ENCODE results near the gene PIK3CD. TPM values are rescaled to one million over a fixed set of nuclear protein-coding genes. Genes with fewer than 3 reads are reported as not detected.

The PIK3CD gene
- polyA plus RNA-seq, 1 experiment: 9.0 TPM

DNA sequence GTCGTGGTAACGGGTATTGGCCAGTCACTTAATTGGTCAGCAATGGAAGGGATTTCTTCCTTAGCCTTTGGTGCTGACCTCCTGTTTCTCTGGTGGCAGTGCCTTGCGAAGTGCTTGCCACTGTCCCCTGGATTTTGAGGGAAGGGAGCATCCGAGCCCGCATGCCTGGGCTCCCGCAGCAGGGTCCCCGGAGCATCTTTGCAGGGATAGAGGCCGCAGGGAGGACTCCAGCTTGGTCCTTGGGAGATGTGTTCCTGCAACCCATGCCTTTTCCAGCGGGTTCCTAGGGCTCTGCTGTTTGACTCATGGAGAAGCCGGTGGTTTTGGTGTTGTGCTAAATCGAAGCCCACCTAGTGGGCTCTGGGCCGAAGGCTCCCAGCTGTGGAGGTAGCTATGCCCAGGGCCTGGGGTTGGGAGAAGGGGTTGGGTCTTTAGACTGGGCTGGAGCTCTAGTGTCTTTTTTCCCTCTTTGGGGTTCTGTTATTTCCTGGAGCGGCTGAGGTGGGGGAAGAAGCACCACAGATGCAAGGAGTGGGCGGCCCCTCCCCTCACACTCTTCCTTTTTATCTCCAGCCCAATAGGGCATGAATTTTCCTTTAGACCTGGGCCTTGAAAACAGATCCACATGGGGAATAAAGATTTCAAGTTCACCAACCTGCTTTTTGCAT, 39.0 kb downstream of the PIK3CD start:
- TF ChIP-seq CTCF (IDR thresholded peaks at IDR 0.05; ENCODE audit: low read depth, low read length): no peak
- H3K27ac ChIP-seq (ENCODE audit: low read depth, low read length): peak overlapping the region; percentile 11
- no peak for DNase-seq (ENCODE audit: low read depth, low spot score)
- ChIA-PET CTCF (interaction anchor here (0.6 to 2.6 kb wide), 6 partner anchors 11 to 199 kb away, joined by 3 to 10 read pairs (median 4); no protein-coding TSS in a partner anchor), POLR2A (no interaction called here)
- no peaks in the 10 kb centered on the region for H3K27me3 ChIP-seq (ENCODE audit: control insufficient read depth, insufficient read depth, low read length)
- H3K9me3 ChIP-seq (ENCODE audit: control insufficient read depth, insufficient read depth, low read length): no peaks in the 10 kb centered on the region
- peak overlapping the region; percentile 75 for H3K4me3 ChIP-seq (ENCODE audit: low read depth, low read length)

DNA sequence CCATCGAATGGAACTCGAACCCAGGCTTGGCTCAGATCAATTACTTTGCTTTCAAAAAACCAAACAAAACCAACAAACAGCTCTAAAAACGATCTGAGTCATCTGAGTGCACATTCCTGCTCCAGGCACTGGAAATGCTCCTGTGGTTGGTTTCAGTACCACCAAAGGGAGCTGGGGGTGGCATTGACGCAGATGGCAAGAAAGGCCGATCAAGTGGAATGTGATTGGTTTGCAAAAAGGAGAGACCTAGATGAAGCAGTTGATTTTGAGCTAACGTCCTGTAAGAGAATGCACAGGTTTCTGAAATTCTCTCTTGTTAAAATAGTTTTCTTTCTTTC, 39.5 kb downstream of the PIK3CD start:
- no peak for DNase-seq (ENCODE audit: low read depth, low spot score)
- Histone ChIP-seq H3K9me3 (ENCODE audit: control insufficient read depth, insufficient read depth, low read length) (no peaks in the 10 kb centered on the region), H3K27me3 (ENCODE audit: control insufficient read depth, insufficient read depth, low read length) (no peaks in the 10 kb centered on the region), H3K4me3 (ENCODE audit: low read depth, low read length) (no peak overlapping the region), H3K27ac (ENCODE audit: low read depth, low read length) (no peak overlapping the region)
- no peak for TF ChIP-seq CTCF (IDR thresholded peaks at IDR 0.05; ENCODE audit: low read depth, low read length)
- CTCF ChIA-PET: interaction anchor here (1.3 to 2.6 kb wide), 3 partner anchors 11 to 75 kb away, joined by 4 to 10 read pairs (median 6); no protein-coding TSS in a partner anchor
- POLR2A ChIA-PET: no interaction called here

DNA sequence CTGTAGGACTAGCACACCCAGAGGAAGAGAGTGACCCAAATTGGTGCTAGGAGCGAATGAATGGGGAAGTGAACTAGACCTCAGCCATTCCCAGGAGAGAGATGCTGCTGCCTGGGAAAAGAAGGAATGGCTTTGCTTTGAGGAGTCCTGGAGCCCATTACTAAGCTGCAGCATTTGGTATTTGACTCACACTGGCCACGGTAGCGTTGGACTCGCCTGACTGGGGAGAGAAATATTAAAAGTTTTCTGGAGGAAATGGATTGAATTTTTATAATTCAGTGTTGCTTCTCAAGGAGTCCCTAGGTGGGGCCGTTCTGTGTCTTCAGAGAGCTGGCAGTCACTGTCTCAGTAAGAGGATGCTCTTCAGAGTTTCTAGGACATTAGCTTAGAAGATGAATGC, 40.2 kb downstream of the PIK3CD start:
- no peak overlapping the region for H3K27ac ChIP-seq (ENCODE audit: low read depth, low read length)
- no peaks in the 10 kb centered on the region for H3K9me3 ChIP-seq (ENCODE audit: control insufficient read depth, insufficient read depth, low read length)
- H3K27me3 ChIP-seq (ENCODE audit: control insufficient read depth, insufficient read depth, low read length): no peaks in the 10 kb centered on the region
- ChIA-PET POLR2A (no interaction called here), CTCF (interaction anchor here (0.9 to 2.6 kb wide), 3 partner anchors 11 to 322 kb away, joined by 3 to 10 read pairs (median 6); no protein-coding TSS in a partner anchor)
- TF ChIP-seq CTCF (IDR thresholded peaks at IDR 0.05; ENCODE audit: low read depth, low read length): no peak
- DNase-seq (ENCODE audit: low read depth, low spot score): no peak
- no peak overlapping the region for H3K4me3 ChIP-seq (ENCODE audit: low read depth, low read length)

DNA sequence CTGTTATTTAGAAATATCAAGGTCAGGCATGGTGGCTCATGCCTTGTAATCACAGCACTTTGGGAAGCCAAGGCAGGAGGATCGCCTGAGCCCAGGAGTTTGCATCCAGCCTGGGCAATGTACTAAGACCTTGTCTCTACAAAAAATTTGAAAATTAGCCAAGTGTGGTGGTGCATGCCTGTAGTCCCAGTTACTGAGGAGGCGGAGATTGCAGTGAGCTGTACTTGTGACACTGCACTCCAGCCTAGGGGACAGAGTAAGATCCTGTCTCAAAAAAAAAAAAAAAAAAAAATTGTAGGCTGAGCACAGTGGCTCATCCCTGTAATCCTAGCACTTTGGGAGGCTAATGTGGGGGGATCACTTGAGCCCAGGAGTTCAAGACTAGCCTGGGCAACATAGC, 45.3 kb downstream of the PIK3CD start:
- Histone ChIP-seq H3K27me3 (ENCODE audit: control insufficient read depth, insufficient read depth, low read length) (no peaks in the 10 kb centered on the region), H3K4me3 (ENCODE audit: low read depth, low read length) (no peak overlapping the region), H3K27ac (ENCODE audit: low read depth, low read length) (no peak overlapping the region), H3K9me3 (ENCODE audit: control insufficient read depth, insufficient read depth, low read length) (no peaks in the 10 kb centered on the region; the same call in 1 of the 2 replicates)
- ChIA-PET POLR2A (no interaction called here), CTCF (no interaction called here)
- TF ChIP-seq CTCF (IDR thresholded peaks at IDR 0.05; ENCODE audit: low read depth, low read length): no peak
- no peak for DNase-seq (ENCODE audit: low read depth, low spot score)

DNA sequence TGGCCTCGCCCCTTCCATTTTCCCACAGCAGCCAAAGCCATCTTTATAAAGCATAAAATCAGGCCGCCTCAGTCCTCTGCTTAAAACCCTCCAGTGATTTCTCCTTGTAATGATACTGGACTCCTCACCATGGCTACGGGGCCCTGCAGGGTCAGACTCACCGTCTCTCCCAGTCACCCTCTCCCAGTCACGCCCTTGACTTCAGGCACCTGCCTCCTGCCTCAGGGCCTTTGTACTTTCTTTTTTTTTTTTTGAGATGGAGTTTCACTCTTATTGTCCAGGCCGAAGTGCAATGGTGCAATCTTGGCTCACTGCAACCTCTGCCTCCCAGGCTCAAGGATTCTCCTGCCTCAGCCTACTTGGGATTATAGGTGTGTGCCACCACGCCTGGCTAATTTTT, 47.8 kb downstream of the PIK3CD start:
- POLR2A ChIA-PET: no interaction called here
- no peaks in the 10 kb centered on the region for H3K27me3 ChIP-seq (ENCODE audit: control insufficient read depth, insufficient read depth, low read length)
- CTCF ChIA-PET: interaction anchor here (1.2 kb wide), 1 partner anchor 73 kb away, joined by 5 read pairs; no protein-coding TSS in a partner anchor
- H3K4me3 ChIP-seq (ENCODE audit: low read depth, low read length): no peak overlapping the region
- H3K27ac ChIP-seq (ENCODE audit: low read depth, low read length): peak overlapping the region; percentile 75
- TF ChIP-seq CTCF (IDR thresholded peaks at IDR 0.05; ENCODE audit: low read depth, low read length): no peak
- DNase-seq (ENCODE audit: low read depth, low spot score): no peak
- H3K9me3 ChIP-seq (ENCODE audit: control insufficient read depth, insufficient read depth, low read length): peaks cover 3% of the 10 kb centered on the region
